Activated CD8-positive, alpha-beta memory T cell treated with anti-CD3 and anti-CD28 coated beads for 24 hours (primary cell): ENCODE data around the gene C9orf57.
"Not testable (repeated sequence)": the region's sequence is repeated elsewhere in the genome, so short reads cannot be mapped to it uniquely, and the experiment has no call there.

ENCODE experiments used
- DNase-seq: peaks from one replicate; pipeline ENCODE4 v3.0.0-alpha.2; 2020

The C9orf57 gene

GRCh38 chr9:72022841-72023240 is 37.6 kb downstream of the C9orf57 start:
- no peak for DNase-seq

DNA sequence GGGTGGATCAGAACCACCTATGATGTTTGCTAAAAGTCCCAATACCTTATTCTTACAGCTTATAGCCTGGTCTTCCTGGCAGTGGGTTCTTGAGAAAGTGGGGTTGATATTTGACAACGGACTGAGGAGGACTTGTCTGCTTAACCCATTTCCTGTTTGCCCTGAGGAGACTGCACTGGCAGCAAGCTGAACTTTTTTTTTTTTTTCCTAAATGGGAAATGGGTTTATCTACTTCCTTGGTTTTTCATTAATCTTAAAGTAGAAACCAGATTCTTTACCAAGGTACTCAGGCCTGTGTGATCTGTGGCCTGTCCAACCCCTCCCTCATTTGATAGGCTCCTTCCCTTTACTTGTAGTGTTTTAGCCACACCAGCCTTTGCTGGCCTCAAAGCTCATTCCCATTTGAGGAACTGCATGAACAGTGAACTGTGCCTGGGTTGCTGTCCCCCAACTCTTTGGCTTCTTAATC is 47.1 kb downstream of the C9orf57 start:
- DNase-seq: no peak

DNA sequence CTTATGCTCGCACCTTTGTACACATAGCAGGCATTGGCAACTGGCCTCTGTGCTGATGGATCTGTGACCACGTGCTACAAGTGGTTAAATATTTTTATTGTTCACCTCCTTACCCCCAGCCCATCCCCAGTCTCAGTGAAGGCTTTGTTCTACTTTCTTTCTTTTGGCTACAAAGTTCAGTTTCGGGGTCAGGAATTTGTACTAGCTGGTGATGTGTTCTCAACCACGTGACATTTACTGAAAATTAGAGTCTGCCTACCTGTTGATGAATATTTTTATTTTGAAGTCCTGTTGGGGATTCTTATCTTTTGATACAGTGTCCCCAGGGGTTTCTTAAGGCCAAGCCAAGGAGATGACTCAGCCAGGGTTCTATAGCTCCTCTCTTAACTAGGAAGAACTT is 47.8 kb downstream of the C9orf57 start:
- no peak for DNase-seq

- DNase-seq: not testable (repeated sequence)
These were observed 52.7 kb downstream of the C9orf57 start for GRCh38 chr9:72007726-72008125.

- DNase-seq: no peak
These were observed 53.9 kb downstream of the C9orf57 start for GRCh38 chr9:72006501-72006900.

DNA sequence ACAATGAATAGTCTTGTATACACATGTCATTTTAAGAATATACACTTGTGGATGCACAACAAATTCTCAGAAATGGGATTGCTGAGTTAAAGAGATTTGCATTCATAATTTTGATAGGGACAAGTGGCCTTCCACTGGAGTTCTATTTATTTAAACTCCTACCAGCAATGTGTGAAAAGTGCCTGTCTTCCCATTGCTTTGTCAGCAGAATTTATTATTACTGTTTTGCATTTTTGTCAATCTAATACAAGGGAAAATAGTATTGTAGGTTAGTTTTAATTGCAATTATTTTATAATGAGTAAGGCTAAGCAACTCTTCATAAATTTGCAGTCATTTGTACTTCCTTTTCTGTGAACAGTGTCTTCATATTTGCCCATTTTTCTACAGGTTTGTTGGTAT is 55.0 kb downstream of the C9orf57 start:
- no peak for DNase-seq
